ENCODE measurements around the gene ZBTB8OS.
A peak's percentile ranks its signal among the peaks of the same experiment; 100 is the strongest.

DNA sequence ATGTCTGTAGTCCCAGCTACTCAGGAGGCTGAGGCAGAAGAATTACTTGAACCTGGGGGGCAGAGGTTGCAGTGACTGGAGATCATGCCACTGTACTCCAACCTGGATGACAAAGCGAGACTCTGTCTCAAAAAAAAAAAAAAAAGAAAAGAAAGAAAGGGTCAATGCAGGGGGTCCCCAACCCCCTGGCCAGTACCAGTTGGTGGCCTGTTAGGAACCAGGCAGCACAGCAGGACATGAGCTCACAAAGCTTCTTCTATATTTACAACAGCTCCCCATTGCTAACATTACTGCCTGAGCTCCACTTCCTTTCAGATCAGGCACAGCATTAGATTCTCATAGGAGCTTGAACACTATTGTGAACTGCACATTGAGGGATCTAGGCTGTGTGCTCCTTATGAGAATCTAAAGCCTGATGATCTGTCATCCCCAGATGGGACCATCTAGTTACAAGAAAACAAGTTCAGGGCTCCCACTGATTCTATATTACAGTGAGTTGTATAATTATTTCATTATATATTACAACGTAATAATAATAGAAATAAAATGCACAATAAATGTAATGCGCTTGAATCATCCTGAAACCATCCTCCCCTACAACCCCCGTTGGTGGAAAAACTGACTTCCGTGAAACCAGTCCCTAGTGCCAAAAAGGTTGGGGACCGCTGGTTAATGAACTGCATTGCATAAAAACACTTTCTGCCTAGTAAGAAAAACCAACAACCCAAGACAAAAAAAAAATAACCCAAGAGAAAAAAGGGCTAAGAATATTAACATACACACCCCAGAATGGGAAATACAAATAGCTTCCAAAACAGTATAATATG lies 2.8 kb downstream of the ZBTB8OS start:
- TF ChIP-seq, protein P1, sequence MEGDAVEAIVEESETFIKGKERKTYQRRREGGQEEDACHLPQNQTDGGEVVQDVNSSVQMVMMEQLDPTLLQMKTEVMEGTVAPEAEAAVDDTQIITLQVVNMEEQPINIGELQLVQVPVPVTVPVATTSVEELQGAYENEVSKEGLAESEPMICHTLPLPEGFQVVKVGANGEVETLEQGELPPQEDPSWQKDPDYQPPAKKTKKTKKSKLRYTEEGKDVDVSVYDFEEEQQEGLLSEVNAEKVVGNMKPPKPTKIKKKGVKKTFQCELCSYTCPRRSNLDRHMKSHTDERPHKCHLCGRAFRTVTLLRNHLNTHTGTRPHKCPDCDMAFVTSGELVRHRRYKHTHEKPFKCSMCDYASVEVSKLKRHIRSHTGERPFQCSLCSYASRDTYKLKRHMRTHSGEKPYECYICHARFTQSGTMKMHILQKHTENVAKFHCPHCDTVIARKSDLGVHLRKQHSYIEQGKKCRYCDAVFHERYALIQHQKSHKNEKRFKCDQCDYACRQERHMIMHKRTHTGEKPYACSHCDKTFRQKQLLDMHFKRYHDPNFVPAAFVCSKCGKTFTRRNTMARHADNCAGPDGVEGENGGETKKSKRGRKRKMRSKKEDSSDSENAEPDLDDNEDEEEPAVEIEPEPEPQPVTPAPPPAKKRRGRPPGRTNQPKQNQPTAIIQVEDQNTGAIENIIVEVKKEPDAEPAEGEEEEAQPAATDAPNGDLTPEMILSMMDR (IDR thresholded peaks at IDR 0.05; ENCODE audit: low read depth, low read length, missing input control), result no peak
- no peak for TF ChIP-seq YY1 (IDR thresholded peaks at IDR 0.05)
- no peak for TF ChIP-seq SP1 (IDR thresholded peaks at IDR 0.05)
- TF ChIP-seq RAD21 (IDR thresholded peaks at IDR 0.05), result no peak
- TF ChIP-seq, protein P2, sequence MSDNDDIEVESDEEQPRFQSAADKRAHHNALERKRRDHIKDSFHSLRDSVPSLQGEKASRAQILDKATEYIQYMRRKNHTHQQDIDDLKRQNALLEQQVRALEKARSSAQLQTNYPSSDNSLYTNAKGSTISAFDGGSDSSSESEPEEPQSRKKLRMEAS (IDR thresholded peaks at IDR 0.05), result no peak
- peak in 1 of 2 donors; percentile 48 for TF ChIP-seq RXRA (IDR thresholded peaks at IDR 0.05)
- TF ChIP-seq, protein P3, sequence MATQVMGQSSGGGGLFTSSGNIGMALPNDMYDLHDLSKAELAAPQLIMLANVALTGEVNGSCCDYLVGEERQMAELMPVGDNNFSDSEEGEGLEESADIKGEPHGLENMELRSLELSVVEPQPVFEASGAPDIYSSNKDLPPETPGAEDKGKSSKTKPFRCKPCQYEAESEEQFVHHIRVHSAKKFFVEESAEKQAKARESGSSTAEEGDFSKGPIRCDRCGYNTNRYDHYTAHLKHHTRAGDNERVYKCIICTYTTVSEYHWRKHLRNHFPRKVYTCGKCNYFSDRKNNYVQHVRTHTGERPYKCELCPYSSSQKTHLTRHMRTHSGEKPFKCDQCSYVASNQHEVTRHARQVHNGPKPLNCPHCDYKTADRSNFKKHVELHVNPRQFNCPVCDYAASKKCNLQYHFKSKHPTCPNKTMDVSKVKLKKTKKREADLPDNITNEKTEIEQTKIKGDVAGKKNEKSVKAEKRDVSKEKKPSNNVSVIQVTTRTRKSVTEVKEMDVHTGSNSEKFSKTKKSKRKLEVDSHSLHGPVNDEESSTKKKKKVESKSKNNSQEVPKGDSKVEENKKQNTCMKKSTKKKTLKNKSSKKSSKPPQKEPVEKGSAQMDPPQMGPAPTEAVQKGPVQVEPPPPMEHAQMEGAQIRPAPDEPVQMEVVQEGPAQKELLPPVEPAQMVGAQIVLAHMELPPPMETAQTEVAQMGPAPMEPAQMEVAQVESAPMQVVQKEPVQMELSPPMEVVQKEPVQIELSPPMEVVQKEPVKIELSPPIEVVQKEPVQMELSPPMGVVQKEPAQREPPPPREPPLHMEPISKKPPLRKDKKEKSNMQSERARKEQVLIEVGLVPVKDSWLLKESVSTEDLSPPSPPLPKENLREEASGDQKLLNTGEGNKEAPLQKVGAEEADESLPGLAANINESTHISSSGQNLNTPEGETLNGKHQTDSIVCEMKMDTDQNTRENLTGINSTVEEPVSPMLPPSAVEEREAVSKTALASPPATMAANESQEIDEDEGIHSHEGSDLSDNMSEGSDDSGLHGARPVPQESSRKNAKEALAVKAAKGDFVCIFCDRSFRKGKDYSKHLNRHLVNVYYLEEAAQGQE (IDR thresholded peaks at IDR 0.05), result no peak
- TF ChIP-seq, protein P4, sequence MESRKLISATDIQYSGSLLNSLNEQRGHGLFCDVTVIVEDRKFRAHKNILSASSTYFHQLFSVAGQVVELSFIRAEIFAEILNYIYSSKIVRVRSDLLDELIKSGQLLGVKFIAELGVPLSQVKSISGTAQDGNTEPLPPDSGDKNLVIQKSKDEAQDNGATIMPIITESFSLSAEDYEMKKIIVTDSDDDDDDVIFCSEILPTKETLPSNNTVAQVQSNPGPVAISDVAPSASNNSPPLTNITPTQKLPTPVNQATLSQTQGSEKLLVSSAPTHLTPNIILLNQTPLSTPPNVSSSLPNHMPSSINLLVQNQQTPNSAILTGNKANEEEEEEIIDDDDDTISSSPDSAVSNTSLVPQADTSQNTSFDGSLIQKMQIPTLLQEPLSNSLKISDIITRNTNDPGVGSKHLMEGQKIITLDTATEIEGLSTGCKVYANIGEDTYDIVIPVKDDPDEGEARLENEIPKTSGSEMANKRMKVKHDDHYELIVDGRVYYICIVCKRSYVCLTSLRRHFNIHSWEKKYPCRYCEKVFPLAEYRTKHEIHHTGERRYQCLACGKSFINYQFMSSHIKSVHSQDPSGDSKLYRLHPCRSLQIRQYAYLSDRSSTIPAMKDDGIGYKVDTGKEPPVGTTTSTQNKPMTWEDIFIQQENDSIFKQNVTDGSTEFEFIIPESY (IDR thresholded peaks at IDR 0.05), result no peak
- TF ChIP-seq, protein P5, sequence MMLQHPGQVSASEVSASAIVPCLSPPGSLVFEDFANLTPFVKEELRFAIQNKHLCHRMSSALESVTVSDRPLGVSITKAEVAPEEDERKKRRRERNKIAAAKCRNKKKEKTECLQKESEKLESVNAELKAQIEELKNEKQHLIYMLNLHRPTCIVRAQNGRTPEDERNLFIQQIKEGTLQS (IDR thresholded peaks at IDR 0.05), result no peak
